BE2C (cell line): ENCODE measurements around the gene CCL13. TPM values are rescaled to one million over a fixed set of nuclear protein-coding genes. Genes with fewer than 3 reads are reported as not detected.

Experiments
- DNase-seq: peaks from one replicate; pipeline ENCODE4 v3.0.0-alpha.2; 2020
- H3K27me3 ChIP-seq: fragments of 250-450 bp; sonication (Bioruptor Pico); 2 replicates; pipeline ENCODE4 v1.5.1; 2020; ENCODE audit warnings: mild to moderate bottlenecking
- H3K36me3 ChIP-seq: fragments of 250-450 bp; sonication (Bioruptor Pico); 2 replicates; pipeline ENCODE4 v1.5.1; 2020; ENCODE audit warnings: mild to moderate bottlenecking
- H3K4me1 ChIP-seq: fragments of 250-450 bp; sonication (Bioruptor Pico); 2 replicates; pipeline ENCODE4 v1.5.1; 2020
- H3K4me3 ChIP-seq: 2 replicates; pipeline ENCODE4 v1.5.1; 2011; ENCODE audit warnings: low read depth, low read length
- H3K9me3 ChIP-seq: fragments of 250-450 bp; sonication (Bioruptor Pico); 2 replicates; pipeline ENCODE4 v1.5.1; 2020
- polyA plus RNA-seq: library from polyadenylated mRNA; unstranded; fragments of >200 nt; gene quantifications from one replicate; pipeline ENCODE4 v1.2.1, GENCODE V29; 2012; ENCODE audit warnings: low read depth, missing spikeins; ENCODE audit not compliant: insufficient read length, insufficient read depth
- TF ChIP-seq, protein P1 (sequence below): IDR thresholded peaks from 2 replicates; pipeline ENCODE4 v1.5.1; 2012; ENCODE audit warnings: mild to moderate bottlenecking, low read depth, low read length

CCL13 gene
- not detected for polyA plus RNA-seq

DNA sequence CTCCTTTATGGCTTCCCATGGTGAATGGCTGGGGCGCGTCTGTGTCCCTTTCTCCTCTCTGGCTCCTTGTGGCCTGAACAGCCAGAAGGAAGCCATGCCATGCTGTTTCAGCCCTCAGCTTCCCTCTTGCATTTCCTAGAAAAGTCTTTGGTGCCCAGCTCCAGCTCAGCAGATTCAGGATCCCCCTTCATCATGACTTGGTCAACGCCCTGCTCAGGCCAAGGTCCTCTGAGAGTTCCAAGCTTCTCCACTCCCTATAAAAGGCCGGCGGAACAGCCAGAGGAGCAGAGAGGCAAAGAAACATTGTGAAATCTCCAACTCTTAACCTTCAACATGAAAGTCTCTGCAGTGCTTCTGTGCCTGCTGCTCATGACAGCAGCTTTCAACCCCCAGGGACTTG lies at the start of gene CCL13:
TSS of gene CCL13 (plus strand) at position 287 of the 400 bp plus-strand sequence. CDS start at position 334, 47 bp downstream.
- H3K4me1 ChIP-seq, result no peaks in the 10 kb centered on the region
- TF ChIP-seq, protein P1, sequence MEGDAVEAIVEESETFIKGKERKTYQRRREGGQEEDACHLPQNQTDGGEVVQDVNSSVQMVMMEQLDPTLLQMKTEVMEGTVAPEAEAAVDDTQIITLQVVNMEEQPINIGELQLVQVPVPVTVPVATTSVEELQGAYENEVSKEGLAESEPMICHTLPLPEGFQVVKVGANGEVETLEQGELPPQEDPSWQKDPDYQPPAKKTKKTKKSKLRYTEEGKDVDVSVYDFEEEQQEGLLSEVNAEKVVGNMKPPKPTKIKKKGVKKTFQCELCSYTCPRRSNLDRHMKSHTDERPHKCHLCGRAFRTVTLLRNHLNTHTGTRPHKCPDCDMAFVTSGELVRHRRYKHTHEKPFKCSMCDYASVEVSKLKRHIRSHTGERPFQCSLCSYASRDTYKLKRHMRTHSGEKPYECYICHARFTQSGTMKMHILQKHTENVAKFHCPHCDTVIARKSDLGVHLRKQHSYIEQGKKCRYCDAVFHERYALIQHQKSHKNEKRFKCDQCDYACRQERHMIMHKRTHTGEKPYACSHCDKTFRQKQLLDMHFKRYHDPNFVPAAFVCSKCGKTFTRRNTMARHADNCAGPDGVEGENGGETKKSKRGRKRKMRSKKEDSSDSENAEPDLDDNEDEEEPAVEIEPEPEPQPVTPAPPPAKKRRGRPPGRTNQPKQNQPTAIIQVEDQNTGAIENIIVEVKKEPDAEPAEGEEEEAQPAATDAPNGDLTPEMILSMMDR, result no peak
- H3K9me3 ChIP-seq, result no peaks in the 10 kb centered on the region
- H3K4me3 ChIP-seq, result no peak within 1 kb of the TSS
- peaks cover 2% of the 10 kb centered on the region; the same call in 1 of the 2 replicates for H3K27me3 ChIP-seq
- H3K36me3 ChIP-seq, result no peaks in the 10 kb centered on the region
- no peak for DNase-seq

DNA sequence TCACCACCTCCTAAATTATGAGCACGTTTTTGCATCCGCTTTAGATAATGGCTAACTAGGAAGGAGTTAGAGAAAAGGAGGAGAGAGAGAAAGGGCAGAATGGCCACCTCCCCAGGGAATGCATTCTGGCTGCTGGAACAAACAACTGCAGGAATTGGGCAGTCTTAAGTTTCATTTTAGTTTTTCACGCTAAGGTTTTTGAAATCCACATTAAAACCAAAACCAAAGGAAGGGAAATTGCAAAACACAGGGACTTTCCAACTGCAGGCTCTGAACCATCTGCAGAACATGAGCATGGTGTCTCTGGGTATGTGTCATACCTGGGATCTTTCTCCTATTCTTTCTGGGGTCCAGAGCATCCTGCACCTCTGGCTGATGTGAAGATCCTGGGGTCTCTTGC lies 49.2 kb upstream of the CCL13 start:
- no peak for DNase-seq
- no peaks in the 10 kb centered on the region for H3K9me3 ChIP-seq
- no peaks in the 10 kb centered on the region for H3K36me3 ChIP-seq
- H3K4me3 ChIP-seq, result no peak overlapping the region
- TF ChIP-seq, protein P1, result no peak
- no peaks in the 10 kb centered on the region for H3K4me1 ChIP-seq
- H3K27me3 ChIP-seq, result no peaks in the 10 kb centered on the region; the same call in 1 of the 2 replicates

DNA sequence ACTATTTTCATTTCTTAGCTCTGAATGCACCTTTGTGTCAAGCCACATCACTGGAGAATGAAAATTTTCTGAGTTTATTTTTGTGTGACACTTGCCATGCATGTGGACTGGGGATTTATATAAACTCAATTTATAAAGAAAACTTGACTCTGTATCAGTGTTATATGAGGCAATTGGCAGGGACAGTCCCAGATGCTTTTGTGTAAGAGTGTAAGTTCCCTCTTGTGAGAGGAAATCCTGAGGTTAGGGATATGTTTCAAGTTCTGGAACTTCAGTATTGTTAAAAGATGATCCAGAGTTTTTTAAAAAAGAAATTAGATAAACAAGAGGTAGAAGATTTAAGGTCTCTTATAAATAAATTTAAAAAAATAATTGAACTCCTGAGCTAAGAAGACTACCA lies 47.9 kb upstream of the CCL13 start:
- TF ChIP-seq, protein P1, result no peak
- H3K27me3 ChIP-seq, result peaks cover under 1% of the 10 kb centered on the region; the same call in 1 of the 2 replicates
- H3K4me3 ChIP-seq, result no peak overlapping the region
- no peaks in the 10 kb centered on the region for H3K4me1 ChIP-seq
- no peak for DNase-seq
- no peaks in the 10 kb centered on the region for H3K9me3 ChIP-seq
- H3K36me3 ChIP-seq, result no peaks in the 10 kb centered on the region

DNA sequence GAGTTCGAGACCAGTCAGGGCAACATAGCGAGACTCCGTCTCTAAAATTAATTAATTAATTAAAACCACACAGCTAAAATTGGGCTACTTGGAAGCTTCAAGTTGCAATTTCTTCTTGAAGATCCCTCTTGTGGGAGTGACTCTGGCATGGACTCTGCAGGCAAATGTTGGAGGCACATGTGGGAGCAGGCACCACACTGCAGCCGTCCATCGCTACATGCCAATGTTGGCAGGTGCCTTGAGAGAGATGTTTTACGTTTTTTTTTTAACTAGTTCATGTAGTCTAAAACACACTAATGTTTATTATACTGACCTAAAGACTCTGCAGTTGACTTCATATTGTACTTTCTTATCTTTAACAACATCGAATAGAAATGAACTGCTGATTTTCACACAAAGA lies 45.0 kb upstream of the CCL13 start:
- TF ChIP-seq, protein P1, result no peak
- Histone ChIP-seq H3K4me1 (no peaks in the 10 kb centered on the region), H3K27me3 (peaks cover 15% of the 10 kb centered on the region; the same call in 1 of the 2 replicates), H3K4me3 (no peak overlapping the region), H3K36me3 (no peaks in the 10 kb centered on the region), H3K9me3 (no peaks in the 10 kb centered on the region)
- DNase-seq, result no peak

DNA sequence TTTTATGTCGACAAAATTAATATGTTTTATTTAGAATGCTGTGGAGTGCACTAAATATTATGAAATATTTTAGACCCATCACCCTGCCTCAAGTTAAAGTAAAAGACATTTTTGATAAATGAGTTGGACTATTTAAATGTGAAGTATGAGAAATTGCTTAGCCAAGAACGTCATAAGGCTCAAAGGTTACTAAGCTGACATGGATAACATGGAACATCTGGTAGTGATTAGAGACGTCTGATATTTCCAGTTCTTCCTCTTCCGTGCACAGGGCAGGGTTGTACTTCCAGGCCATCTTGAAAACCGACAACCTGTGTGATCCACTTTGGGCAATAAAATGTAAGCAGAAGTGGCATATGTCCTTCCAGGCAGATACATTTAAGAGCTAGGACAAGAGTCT lies 44.2 kb upstream of the CCL13 start:
- Histone ChIP-seq H3K4me1 (no peaks in the 10 kb centered on the region), H3K4me3 (no peak overlapping the region), H3K36me3 (no peaks in the 10 kb centered on the region), H3K9me3 (no peaks in the 10 kb centered on the region), H3K27me3 (peaks cover 15% of the 10 kb centered on the region; the same call in 1 of the 2 replicates)
- TF ChIP-seq, protein P1, result no peak
- no peak for DNase-seq

DNA sequence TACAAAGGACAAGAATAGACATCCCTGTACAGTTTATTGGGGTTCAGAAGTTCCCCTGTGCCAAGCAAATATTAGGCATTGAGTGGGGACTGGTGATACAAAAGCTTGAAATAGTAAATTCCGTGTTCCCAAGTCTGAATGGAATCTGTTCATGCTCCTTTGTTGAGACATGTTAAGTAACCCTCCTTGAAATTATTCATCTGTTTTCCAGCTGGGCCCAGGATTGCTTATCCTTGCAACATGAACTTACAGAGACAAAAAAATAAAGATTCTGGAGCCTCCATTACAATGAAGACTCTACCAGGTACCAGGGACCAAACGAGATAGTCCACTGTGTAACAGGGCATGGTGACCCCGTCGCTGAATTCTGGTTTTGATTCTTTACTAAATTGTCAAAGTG lies 43.1 kb upstream of the CCL13 start:
- no peaks in the 10 kb centered on the region for H3K4me1 ChIP-seq
- no peak overlapping the region for H3K4me3 ChIP-seq
- no peak for DNase-seq
- H3K36me3 ChIP-seq, result no peaks in the 10 kb centered on the region
- TF ChIP-seq, protein P1, result no peak
- peaks cover 15% of the 10 kb centered on the region; the same call in 1 of the 2 replicates for H3K27me3 ChIP-seq
- H3K9me3 ChIP-seq, result no peaks in the 10 kb centered on the region
